ENCODE results near the gene TBC1D20.

Gene TBC1D20

GRCh38 chr20:444117-444516, 18.2 kb downstream of the TBC1D20 start:
- H3K4me3 ChIP-seq (ENCODE audit: control insufficient read depth, low read depth, low read length), result no peak overlapping the region
- DNase-seq (ENCODE audit: low read depth), result no peak

GRCh38 chr20:443223-443775, 19.0 kb downstream of the TBC1D20 start:
- H3K4me3 ChIP-seq (ENCODE audit: control insufficient read depth, low read depth, low read length), result no peak overlapping the region
- no peak for DNase-seq (ENCODE audit: low read depth)
- TF ChIP-seq CTCF (IDR thresholded peaks at IDR 0.05; ENCODE audit: control insufficient read depth, insufficient read depth, low read depth, low read length, missing control alignments), result no peak

More at GRCh38 chr20:444117-444516, 18.2 kb downstream of the TBC1D20 start:
- TF ChIP-seq CTCF (IDR thresholded peaks at IDR 0.05; ENCODE audit: control insufficient read depth, insufficient read depth, low read depth, low read length, missing control alignments), result no peak

- DNase-seq (ENCODE audit: low read depth), result no peak
- no peak for TF ChIP-seq CTCF (IDR thresholded peaks at IDR 0.05; ENCODE audit: control insufficient read depth, insufficient read depth, low read depth, low read length, missing control alignments)
- H3K4me3 ChIP-seq (ENCODE audit: control insufficient read depth, low read depth, low read length), result no peak overlapping the region
Measured at GRCh38 chr20:440636-441035, 21.7 kb downstream of the TBC1D20 start.

- TF ChIP-seq CTCF (IDR thresholded peaks at IDR 0.05; ENCODE audit: control insufficient read depth, insufficient read depth, low read depth, low read length, missing control alignments), result no peak
- DNase-seq (ENCODE audit: low read depth), result no peak
- H3K4me3 ChIP-seq (ENCODE audit: control insufficient read depth, low read depth, low read length), result no peak overlapping the region
Measured at GRCh38 chr20:440148-440547, 22.2 kb downstream of the TBC1D20 start.

- H3K4me3 ChIP-seq (ENCODE audit: control insufficient read depth, low read depth, low read length), result no peak overlapping the region
- no peak for DNase-seq (ENCODE audit: low read depth)
Measured at GRCh38 chr20:438571-439469, 23.5 kb downstream of the TBC1D20 start.

More at GRCh38 chr20:438571-439469, 23.5 kb downstream of the TBC1D20 start:
- no peak for TF ChIP-seq CTCF (IDR thresholded peaks at IDR 0.05; ENCODE audit: control insufficient read depth, insufficient read depth, low read depth, low read length, missing control alignments)
